SK-MEL-5 (cell line): Measurements from ENCODE around the gene ZNF534. TPM values are rescaled to one million over a fixed set of nuclear protein-coding genes. Genes with fewer than 3 reads are reported as not detected.
"Not testable (repeated sequence)": the region's sequence is repeated elsewhere in the genome, so short reads cannot be mapped to it uniquely, and the experiment has no call there.

Experiments used
- DNase-seq: peaks from one replicate; pipeline ENCODE4 v3.0.0-alpha.2; 2016; ENCODE audit warnings: low read depth, low spot score
- in situ Hi-C: cut with HindIII; loops from 2 replicates; pipeline ENCODE4 v1.10.0; 2016; ENCODE audit warnings: low sequenced_read_pairs, high pct_unique_total_duplicates, low pct_unique_long_range_greater_than_20kb
- polyA plus RNA-seq, 2 experiments: library from polyadenylated mRNA; depleted of rRNA; stranded (reverse); fragments of >200 nt; gene quantifications; 2 replicates each; pipeline ENCODE4 v1.2.3, GENCODE V29; 2015
- total RNA-seq: library from RNA; depleted of rRNA; stranded (reverse); fragments of >200 nt; shearing (Covaris generic); gene quantifications from 2 replicates; pipeline ENCODE4 v1.2.3, GENCODE V29; 2014; rRNA removed

Gene ZNF534
- total RNA-seq, result not detected in 2 replicates
- polyA plus RNA-seq (2015; cell fraction: cytosol; rRNA removed), result not detected in 2 replicates
- not detected in 2 replicates for polyA plus RNA-seq (2015; cell fraction: nucleus; rRNA removed)

DNA sequence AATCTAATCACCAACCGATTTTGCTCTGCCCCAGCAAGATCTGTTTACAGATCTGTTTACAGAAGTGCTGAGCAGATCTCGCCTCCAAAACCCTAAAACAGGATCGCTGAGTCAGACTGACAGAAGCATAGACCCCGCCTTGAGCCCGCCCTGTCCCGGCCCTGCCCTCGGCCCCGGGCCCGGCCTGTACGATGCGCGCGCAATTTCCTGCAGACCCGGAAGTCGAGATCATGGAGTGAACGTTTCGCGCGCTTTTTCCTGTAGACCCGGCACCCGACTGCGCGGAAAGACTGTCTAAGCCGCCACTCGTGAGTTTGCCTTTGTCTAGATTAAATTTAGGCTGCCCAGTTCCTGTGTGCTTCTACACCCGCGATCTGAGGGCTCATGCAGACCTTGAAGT lies at the start of gene ZNF534:
Gene ZNF534, plus strand, starts transcription at position 212 of the 400 bp plus-strand sequence. CDS start 2,327 bp downstream, outside the sequence.
- in situ Hi-C loops, result no loop called here

DNA sequence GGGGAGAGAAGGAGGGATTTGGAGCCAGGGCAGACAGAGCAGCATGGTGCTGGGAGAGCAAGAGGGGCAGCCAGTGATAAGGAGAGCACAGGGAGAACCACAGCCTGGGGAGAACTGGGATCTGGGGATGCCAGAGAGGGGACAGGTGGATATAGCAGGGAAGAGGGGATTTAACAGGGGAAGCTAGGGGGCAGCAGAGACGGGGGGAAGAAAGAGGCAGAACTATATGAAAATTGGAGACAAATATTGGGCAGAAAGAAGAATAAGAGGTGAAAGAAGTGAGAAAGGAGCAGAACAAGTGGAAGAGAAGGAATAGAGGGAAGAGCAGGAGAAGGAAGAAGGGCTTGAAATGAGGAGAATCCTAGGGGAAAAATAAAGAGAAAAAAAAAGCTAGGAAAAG lies 37.8 kb upstream of the ZNF534 start:
- DNase-seq, result no peak
- in situ Hi-C loops, result no loop called here

More for the DNA sequence above, at the start of gene ZNF534:
- no peak for DNase-seq

DNA sequence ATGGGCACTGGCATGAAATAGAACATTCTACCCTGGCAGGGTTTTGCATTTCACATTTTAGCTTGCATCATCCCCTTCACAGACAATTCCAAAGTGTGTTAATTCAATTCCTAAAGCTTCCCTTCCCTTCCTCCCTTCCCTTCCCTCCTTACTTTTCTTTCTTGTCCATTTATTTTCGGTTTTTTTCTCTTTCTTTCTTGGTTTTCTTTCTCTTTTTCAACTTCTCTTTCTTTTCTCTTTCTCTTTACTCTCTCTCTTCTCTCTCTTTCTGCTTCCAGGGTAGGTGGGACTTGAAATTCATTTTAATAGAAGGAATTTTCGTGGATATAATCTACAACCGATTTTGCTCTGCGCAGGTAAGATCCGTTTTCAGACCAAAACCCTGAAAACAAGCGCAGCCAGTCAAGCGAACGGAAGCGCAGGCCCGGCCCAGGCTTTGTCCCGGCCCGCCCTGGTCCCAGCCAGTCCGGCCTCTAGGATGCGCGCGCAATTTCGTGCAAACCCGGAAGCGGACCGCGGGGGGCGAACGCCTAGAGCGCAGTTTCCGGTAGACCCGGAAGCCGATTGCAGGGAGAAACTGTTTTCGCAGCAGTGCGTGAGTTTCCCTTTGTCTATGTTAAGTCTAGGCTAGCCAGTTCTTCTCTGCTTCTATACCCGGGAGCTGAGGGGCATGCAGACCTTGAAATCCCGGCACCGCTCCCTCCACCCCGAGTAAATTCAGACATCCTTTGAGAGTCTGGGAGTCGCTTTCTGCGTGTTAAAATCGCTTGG lies 31.5 kb upstream of the ZNF534 start, which contains the start of gene ZNF528:
Gene ZNF528, plus strand, starts transcription at position 540 of the 771 bp plus-strand sequence. CDS start 4,165 bp downstream, outside the sequence.
- peak; percentile 90 for DNase-seq
- in situ Hi-C loops, result no loop called here

DNA sequence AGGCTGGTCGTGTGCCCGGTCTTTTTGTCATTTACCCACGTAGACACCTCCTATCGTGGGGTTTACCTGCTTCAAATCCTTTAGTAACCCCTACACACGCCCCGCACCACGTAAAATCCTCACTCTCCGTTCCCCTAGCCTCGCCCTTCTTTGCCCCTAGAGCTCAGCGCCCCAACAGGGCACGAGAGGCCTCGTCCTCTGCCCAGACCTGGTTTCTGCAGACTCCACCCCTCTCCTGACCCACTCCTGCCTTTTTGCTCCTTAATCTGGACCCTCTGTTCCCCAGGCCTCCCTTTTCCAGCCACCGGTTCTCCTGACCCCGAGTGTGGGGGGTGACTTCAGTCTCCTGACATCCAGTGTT lies 30.9 kb upstream of the ZNF534 start:
- no peak for DNase-seq
- in situ Hi-C loops, result no loop called here

DNA sequence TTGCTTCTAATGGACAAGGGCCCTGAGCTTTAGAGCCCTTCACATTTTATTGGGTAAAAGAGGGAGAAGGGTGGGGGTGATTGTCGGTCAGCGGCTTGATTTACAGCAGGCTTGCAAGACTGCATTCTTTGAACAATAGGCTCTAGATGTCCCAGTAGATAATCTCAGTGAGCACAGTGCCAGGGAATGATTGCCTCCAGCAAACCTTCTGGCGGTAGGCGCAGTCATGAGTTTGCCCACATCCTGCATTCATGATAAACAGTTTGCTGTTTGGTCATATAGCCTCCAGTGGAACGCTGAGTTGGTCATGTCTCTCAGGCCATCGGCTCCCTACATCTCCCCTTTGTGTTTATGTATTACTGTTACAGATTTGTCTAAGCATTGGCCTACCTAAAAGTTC lies 18.7 kb upstream of the ZNF534 start:
- in situ Hi-C loops, result no loop called here
- no peak for DNase-seq

DNA sequence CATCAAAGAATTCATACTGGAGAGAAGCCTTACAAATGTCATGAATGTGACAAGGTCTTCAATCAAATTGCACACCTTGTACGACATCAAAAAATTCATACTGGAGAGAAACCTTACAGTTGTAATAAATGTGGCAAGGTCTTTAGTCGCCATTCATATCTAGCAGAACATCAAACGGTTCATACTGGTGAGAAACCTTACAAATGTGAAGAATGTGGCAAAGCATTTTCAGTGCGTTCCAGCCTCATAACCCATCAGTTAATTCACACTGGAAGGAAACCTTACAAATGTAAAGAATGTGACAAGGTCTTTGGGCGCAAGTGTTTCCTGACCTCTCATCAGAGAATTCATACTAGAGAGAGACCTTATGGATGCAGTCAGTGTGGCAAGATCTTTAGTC lies 13.2 kb upstream of the ZNF534 start:
- DNase-seq, result no peak
- in situ Hi-C loops, result no loop called here

DNA sequence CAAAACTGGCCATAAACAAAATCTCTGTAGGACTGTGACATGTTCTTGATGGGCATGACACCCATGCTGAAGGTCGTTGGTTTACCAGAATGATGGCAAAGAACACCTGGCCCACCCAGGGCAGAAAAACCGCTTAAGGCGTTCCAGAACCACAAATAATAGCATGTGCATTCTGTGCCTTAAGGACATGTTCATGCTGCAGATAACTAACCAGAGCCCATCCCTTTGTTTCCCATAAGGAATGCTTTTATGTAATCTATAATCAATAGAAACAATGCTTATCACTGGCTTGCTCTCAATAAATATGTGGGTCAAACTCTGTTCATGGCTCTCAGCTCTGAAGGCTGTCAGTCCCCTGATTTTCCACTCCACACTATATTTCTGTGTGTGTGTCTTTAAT lies 13.2 kb downstream of the ZNF534 start:
- DNase-seq, result no peak
- in situ Hi-C loops, result no loop called here

DNA sequence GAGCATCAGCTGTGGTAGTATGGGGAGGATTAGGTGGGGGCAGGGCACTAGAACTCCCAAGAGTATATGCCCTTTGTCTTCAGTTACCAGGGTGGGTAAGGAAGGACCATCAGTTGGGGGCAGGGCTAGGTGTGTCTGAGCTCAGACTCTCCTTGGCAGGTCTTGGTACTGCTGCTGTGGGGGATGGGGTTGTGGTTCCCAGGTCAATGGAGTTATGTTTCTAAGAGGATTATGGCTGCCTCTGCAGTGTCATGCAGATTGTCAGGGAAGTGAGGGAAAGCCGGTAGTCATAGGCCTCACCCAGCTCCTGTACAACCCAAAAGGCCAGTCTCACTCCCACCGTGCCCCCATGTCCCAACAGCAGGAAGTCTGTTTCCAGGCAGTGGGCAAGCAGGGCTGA lies 15.6 kb downstream of the ZNF534 start:
- in situ Hi-C loops, result no loop called here
- DNase-seq, result no peak

DNA sequence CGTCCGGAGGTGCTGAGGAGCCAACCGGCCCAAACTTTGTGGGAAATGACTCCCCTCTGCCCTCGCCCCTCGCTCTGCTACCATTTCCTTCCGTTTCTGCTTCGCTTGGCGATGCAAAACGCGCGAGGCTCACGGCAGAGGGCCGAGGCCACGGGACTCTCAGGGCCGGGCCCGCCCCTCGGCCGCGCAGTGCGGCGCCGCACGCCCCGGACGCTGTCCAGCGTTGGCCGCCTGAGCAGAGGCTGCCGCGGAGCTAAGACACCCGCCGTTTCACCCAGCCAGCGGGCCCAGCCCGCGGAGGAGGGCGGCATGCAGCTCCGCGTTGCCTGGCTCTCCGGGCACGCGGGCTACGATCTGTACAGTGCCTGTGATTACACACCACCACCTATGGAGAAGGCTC lies 22.3 kb downstream of the ZNF534 start:
- in situ Hi-C loops, result no loop called here
- DNase-seq, result no peak

DNA sequence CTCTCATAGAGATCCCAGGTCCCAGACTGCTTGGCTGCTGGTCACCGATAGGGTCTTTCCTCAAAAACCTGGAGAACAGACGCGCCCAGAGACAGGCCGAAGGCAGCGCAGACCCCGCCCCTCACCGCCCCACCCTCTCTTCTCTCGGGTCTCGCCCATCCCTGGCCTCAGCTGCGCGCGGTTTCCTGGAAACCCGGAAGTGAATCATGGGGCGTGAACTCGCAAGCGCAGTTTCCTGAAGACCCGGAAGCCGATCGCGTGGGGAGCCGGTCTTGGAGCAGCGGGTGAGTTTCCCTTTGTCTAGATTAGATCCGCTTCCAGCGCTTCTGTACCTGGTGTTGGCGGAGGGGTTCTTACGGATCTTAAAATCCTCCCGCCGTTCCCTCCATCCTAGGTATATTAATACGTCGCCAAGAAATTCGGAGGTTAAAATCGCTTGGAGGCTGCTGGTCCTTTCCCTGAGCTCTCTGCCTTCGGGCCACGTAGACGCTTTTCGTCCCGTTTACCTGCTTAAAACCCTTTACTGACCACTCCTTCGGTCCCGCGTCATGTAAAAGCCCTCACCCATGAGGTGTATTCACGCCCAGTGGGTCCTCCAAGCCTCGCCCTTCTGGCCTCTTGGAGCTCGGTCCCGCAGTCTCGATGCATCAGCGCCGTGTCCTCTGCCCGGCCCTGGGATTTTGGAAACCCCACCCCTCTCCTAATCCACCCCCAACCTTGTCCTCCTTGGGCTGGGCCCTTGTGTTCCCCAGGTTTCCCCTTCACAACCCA lies 24.6 kb downstream of the ZNF534 start, which contains the start of gene ZNF578:
Gene ZNF578, plus strand, starts transcription at position 230 of the 771 bp plus-strand sequence. CDS start 48,293 bp downstream, outside the sequence.
- DNase-seq, result peak; percentile 58
- in situ Hi-C loops, result no loop called here

DNA sequence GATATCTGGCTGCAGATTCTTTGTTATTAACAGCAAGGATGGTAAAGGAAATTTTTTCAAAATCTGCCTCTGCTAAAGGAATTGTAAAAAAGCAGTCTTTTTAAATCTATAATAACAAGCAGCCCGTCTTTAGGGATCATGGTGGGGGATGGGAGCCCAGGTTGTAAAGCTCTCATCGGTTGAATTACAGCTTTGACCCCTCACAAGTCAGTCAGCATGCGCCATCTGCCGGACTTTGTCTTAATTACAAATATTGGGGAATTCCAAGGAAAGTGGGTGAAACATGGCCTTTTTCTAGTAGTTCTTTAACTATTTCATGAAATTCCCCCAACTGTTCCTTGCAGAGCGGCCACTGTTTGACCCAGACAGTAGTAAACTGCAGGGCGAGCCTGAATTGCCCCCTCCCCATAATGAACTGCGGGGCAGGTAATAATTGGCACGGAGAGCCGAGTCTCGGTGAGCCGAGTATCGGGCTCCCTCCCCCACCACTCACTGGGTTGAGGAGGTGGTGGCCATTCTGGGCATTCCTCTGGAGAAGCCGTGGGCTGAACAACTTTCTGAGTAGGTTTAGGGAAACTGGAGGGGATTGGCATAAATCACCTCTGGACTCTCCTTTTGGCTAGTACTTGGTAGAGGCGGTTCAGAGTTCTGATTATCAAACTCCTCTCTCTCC lies 36.0 kb downstream of the ZNF534 start:
- peak; percentile 63 for DNase-seq
- in situ Hi-C loops, result no loop called here

DNA sequence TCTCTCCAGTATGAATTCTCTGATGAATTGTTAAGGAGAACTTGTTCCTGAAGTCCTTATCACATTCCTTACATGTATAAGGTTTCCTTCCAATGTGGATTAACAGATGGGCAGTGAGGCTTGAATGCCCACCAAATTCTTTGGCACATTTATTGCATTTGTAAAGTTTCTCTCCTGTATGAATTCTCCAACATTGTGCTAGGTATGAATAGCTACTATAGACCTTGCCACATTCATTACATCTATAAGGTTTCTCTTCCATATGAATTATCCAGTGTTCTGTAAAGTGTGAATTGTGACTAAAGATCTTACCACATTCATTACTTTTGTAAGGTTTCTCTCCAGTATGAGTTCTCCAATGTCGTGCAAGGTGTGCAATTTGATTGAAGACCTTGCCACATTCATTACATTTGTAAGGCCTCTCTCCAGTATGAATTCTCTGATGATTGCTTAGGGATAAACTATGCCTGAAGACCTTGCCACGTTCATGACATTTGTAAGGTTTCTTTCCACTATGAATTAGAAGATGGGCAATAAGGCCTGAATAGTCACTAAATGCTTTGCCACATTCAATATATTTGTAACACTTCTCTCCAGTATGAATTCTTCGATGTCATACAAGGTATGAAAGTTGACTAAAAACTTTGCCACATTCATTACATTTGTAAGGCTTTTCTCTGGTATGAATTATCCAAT lies 44.9 kb downstream of the ZNF534 start:
- DNase-seq, result no peak
- in situ Hi-C loops, result no loop called here

DNA sequence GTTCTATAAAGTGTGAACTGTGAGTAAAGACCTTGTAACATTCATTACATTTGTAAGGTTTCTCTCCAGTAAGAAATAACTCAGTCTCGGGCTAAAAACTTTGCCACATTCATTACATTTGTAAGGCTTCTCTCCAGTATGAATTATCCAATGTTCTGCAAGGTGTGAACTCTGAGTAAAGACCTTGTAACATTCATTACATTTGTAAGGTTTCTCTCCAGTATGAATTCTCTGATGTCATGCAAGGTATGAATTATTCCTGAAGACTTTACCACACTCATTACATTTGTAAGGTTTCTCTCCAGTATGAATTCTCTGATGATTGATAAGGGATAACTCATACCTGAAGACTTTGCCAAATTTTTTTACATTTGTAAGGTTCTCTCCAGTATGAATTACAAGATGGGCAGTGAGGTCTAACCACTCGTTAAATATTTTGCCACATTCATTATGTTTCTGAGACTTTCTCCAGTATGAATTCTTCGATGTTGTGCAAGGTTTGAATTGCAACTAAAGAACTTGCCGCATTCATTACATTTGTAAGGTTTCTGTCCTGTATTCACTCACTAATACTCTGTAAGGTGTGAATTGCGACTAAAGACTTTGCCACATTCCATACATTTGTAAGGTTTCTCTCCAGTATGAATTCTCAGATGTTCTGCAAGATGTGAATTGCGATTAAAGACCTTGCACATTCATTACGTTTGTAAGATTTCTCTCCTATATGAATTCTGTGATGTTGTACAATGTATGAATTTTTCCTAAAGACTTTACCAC lies 45.6 kb downstream of the ZNF534 start:
- in situ Hi-C loops, result no loop called here
- DNase-seq, result no peak

DNA sequence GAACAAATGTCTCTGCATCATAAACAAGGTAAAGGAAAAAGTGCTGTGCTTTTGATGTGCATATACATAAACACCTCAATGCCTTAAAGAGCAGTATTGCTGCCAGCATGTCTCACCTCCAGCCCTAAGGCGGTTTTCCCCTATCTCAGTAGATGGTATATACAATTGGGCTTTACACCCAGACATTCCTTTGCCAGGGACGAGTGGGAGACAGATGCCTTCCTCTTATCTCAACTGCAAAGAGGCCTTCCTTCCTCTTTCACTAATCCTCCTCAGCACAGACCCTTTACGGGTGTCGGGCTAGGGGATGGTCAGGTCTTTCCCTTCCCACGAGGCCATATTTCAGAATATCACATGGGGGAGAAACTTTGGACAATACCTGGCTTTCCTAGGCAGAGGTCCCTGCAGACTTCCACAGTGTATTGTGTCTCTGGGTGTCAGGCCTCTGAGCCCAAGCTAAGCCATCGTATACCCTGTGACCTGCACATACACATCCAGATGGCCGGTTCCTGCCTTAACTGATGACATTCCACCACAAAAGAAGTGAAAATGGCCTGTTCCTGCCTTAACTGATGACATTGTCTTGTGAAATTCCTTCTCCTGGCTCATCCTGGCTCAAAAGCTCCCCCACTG lies 55.3 kb downstream of the ZNF534 start:
- DNase-seq, in situ Hi-C loops: not testable (repeated sequence)

DNA sequence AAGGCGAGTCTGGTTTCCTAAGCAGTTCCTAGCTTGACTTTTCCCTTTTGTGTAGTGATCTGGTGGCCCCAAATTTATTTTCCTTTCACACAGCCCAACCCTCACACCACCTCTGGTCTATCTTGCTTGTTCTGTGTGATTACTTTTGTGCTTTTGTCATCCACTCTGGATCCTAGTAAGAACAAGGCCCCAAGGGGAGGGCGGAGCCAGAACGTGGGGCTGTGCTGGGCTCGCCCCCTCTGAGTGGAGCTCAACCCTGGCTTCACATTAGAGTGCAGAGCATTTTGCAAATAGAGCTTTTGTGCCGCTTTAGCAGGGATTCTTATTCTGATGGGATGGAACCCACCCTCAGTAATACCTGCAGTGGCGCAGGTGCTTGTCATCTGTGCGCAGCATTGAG lies 56.1 kb downstream of the ZNF534 start:
- in situ Hi-C loops, DNase-seq: not testable (repeated sequence)

DNA sequence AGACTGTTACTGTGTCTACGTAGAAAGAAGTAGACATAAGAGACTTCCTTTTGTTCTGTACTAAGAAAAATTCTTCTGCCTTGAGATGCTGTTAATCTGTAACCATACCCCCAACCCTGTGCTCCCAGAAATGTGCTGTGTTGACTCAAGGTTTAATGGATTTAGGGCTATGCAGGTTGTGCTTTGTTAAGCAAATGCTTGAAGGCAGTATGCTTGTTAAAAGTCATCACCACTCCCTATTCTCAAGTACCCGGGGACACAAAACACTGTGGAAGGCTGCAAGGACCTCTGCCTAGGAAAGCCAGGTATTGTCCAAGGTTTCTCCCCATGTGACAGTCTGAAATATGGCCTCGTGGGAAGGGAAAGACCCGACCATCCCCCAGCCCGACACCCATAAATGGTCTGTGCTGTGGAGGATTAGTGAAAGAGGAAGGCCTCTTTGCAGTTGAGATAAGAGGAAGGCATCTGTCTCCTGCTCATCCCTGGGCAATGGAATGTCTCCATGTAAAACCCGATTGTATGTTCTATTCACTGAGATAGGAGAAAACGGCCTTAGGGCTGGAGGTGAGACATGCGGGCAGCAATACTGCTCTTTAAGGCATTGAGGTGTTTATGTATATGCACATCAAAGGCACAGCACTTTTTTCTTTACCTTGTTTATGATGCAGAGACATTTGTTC lies 56.8 kb downstream of the ZNF534 start:
- in situ Hi-C loops, DNase-seq: not testable (repeated sequence)
